Kidney glomerular epithelial cell (primary cell): ENCODE measurements around the gene NRSN2.
A peak's percentile ranks its signal among the peaks of the same experiment; 100 is the strongest.

ENCODE experiments used
- DNase-seq: peaks from one replicate; lab custom pipeline; 2025; lab: John Stamatoyannopoulos, UW

The NRSN2 gene

GRCh38 chr20:346640-347316 is at the start of gene NRSN2:
Gene NRSN2, plus strand, starts transcription at chr20:347111. Its CDS starts 2,533 bp downstream, at chr20:349644.
- DNase-seq: peak; percentile 45

- DNase-seq: peak; percentile 10
Measured at GRCh38 chr20:297925-298775, 48.8 kb upstream of the NRSN2 start.

GRCh38 chr20:298776-299391 is 48.0 kb upstream of the NRSN2 start:
- DNase-seq: no peak

GRCh38 chr20:300345-300990 is 46.4 kb upstream of the NRSN2 start:
- no peak for DNase-seq

- DNase-seq: no peak
Measured at GRCh38 chr20:301886-302848, 44.7 kb upstream of the NRSN2 start.

- no peak for DNase-seq
Measured at GRCh38 chr20:305745-306144, 41.2 kb upstream of the NRSN2 start.

GRCh38 chr20:308427-309038 is 38.4 kb upstream of the NRSN2 start:
- no peak for DNase-seq

GRCh38 chr20:309306-309840 is 37.5 kb upstream of the NRSN2 start:
- DNase-seq: no peak

- DNase-seq: peak; percentile 93
Measured at GRCh38 chr20:309841-310644, 36.9 kb upstream of the NRSN2 start.

GRCh38 chr20:310645-311044 is 36.3 kb upstream of the NRSN2 start:
- DNase-seq: no peak

- DNase-seq: no peak
Measured at GRCh38 chr20:311609-312008, 35.3 kb upstream of the NRSN2 start.

GRCh38 chr20:312067-312466 is 34.8 kb upstream of the NRSN2 start:
- no peak for DNase-seq

- DNase-seq: no peak
Measured at GRCh38 chr20:312866-313265, 34.0 kb upstream of the NRSN2 start.

- no peak for DNase-seq
Measured at GRCh38 chr20:313402-313801, 33.5 kb upstream of the NRSN2 start.

GRCh38 chr20:313948-314347 is 33.0 kb upstream of the NRSN2 start:
- DNase-seq: peak; percentile 63

GRCh38 chr20:316316-317068 is 30.4 kb upstream of the NRSN2 start:
- no peak for DNase-seq

- DNase-seq: peak; percentile 70
Measured at GRCh38 chr20:324177-325044, 22.5 kb upstream of the NRSN2 start.
